ENCODE results near the gene MET.
"Not testable (repeated sequence)": the region's sequence is repeated elsewhere in the genome, so short reads cannot be mapped to it uniquely, and the experiment has no call there.

MET gene

GRCh38 chr7:116728413-116728812, 56.4 kb downstream of the MET start:
- no peak for DNase-seq

- no peak for DNase-seq
These were observed 58.4 kb downstream of the MET start for GRCh38 chr7:116730097-116731022.

GRCh38 chr7:116731023-116731395, 59.0 kb downstream of the MET start:
- no peak for DNase-seq

DNA sequence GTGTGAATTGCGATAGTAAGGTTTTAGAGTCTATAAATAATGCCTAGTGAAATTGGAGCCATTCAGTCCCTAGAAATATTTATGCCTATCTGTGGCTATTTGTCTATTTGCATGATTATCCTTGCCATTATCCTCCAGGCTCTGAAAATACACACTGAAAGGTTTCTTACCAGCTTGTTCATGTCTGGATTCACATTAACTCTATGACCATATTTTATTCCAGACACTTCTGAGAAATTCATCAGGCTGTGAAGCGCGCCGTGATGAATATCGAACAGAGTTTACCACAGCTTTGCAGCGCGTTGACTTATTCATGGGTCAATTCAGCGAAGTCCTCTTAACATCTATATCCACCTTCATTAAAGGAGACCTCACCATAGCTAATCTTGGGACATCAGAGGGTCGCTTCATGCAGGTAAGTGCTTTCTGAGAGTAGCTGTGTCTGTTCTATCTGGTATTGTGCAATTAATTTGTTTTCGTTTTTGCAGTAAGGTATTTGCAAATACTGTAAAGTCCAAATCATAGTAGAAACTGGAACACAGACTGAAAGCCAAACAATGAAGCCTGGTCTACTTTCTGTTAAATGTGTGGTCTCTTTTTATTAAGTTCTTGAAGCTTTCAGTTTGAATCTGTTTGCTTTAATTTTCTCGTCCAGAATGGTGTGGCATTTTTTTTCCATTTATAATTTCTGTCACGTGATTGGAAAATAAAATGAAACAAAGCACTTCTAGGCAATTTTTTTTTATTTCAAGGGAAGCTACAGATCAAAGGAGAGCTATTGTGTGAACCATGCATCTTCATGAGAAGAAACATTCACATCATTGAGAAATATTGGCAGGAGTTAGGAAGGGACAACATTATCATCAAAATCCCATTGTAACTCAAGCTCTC, 59.7 kb downstream of the MET start:
- DNase-seq, result no peak

DNA sequence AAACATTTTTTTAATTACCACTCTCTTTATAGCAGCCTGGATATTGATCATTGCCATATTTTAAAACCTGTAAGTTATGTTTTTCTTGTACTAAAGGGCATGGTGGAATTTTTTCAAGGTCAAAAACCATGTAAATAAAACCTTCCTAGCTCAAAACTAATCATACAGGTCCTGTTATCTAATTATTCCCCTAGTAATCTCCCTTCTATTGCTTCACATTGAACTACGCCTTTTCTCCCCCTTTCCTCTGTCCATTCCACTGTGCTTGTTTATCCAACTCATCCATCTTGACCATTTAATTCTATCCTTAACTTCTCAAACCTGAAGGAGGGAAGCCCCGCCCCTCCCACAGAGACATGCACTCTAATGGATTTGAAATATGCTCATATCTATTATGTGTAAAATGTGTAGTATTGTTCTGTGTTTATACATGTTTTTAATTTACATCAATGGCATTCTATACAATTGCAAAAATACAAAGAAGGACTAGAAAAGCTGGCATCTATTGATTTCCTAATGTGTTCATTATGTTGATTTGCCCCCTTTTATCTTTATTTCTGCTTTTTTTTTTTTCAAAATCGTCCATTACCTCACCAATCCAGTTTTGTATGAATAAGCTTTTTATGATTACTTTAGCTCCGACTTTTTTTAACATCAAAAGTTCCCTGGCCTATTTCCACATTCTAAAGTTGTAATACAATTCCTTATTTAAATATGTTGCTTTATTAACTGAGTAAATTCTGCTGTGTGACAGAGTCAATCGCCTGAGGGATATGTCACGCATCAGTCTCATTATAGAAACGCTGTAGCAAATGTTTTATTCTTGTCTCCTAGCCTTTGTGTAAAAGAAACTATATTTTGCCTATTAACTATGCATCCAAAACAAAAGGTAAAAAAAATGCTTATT, 61.0 kb downstream of the MET start:
- DNase-seq, result no peak

DNA sequence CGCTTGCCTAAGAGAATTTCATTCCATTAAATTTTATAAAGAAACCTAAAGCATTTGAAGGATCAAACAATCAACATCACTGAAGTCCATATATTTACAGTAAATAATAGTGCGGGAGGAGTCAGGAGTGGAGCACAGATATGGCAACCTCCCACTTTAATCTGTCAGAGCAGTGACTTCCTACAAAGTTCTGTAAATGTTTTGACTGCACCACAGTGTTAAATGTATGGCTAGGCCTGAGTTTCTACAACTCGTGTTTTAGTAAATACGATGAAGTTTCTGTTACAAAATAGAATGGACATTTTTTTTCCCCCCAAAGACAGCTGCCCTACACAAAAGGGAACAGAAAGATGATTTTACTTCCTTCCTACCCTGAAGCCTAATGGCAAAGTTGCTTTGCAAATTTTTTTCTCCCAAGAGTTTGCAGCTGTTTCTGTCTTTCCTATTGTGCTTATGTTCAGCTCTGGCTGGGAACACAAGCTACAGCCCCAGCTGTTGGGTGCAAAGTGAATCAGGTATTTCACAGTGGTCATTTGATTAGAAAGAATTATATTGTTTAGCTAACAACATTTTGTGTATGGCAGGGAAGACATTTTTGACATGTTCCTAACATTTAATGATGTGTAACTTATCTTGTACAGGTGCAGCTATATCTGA, 62.1 kb downstream of the MET start:
- no peak for DNase-seq

- DNase-seq, result no peak
These were observed 62.7 kb downstream of the MET start for GRCh38 chr7:116734710-116735109.

- DNase-seq, result peak; percentile 17
These were observed 65.1 kb downstream of the MET start for GRCh38 chr7:116736927-116737715.

- DNase-seq, result no peak
These were observed 66.4 kb downstream of the MET start for GRCh38 chr7:116738378-116738777.

DNA sequence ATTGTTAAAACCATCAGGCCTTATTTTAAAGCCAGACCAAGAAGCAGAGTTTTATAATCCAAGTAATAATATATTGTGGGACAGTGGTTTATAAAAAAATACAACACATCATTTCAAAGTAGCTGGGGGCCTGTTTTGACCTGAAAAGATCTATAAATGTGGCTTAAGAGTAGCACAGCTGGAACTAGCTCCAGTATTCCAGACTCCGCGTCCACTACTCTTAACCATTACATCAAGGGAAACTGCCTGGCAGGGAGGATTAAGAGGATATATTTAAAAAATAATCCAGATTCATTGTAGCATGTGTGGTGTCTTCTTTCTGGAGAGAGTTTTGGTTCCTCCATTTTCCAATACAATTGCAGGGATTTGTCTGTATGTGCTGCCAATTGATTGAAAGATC, 67.3 kb downstream of the MET start:
- DNase-seq, result no peak

DNA sequence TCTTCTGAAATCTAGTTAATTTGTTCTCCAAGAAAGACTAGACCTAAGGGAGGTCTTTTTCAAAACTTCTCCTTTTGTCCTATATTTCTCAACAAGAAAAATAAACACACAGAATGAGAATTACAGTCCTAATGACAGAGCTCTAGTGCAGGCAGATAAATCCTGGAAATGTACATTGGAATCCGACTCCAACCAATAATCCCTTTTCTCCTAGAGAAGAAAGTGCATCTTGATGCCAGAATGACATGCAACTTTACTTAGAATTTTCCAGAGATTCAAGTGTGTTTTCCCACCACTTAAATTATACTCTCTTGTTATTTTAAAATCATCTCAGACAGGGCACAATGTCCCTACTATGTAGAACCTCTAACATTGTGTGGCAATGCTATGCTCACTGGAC, 68.2 kb downstream of the MET start:
- DNase-seq, result no peak

GRCh38 chr7:116740755-116741462, 68.9 kb downstream of the MET start:
- peak; percentile 32 for DNase-seq

DNA sequence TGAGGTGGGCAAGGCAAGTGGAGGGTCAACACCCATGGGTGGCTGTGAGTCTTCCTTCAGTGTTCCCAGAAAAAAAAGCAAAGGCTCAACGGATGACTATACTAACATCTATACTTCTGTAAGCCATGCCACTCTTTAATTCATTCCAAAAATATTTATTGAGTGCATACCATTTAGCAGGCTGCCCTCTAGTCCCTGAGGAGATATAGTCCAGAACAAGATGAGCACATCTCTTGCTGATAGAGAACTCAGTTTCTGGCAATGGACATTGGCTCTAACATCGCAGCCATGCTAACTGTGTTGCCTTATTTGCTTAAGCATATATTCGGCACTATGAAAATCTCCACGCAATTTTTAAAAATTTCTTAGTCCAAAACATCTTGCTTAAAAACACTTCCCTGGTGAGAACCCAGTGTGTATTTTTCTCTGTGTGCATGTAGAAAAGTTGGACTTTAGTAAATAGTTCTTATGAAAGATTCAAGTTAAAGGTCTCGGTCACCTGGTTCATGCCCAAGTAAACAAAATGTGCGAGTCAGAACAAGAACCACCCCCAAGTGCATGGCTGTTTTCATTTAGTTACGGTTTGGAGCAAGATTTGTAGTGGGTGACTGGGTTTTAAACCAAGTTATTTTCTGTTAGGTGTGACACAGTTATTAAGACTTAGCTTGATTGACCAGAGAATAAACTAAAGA, 69.8 kb downstream of the MET start:
- no peak for DNase-seq

GRCh38 chr7:116742641-116743040, 70.6 kb downstream of the MET start:
- no peak for DNase-seq

DNA sequence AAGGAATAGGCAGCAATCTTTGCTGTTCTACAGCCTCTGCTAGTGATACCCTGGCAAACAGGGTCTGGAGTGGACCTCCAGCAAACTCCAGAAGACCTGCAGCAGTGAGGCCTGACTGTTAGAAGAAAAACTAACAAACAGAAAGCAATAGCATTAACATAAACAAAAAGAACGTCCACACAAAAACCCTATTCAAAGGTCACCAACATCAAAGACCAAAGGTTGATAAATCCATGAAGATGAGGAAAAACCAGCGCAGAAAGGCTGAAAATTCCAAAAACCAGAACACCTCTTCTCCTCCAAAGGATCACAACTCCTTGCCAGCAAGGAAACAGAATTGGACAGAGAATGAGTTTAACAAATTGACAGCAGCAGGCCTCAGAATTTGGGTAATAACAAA, 71.8 kb downstream of the MET start:
- not testable (repeated sequence) for DNase-seq

GRCh38 chr7:116746388-116746787, 74.4 kb downstream of the MET start:
- not testable (repeated sequence) for DNase-seq

DNA sequence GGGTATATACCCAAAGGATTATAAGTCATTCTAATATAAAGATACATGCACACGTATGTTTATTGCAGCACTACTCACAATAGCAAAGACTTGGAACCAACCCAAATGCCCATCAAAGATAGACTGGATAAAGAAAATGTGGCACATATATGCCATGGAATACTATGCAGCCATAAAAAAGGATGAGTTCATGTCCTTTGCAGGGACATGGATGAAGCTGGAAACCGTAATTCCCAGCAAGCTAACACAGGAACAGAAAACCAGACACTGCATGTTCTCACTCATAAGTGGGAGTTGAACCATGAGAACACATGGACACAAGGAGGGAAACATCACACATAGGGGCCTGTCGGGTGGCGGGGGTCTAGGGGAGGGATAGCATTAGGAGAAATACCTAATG, 79.1 kb downstream of the MET start:
- not testable (repeated sequence) for DNase-seq

GRCh38 chr7:116752305-116753074, 80.5 kb downstream of the MET start:
- DNase-seq, result no peak

DNA sequence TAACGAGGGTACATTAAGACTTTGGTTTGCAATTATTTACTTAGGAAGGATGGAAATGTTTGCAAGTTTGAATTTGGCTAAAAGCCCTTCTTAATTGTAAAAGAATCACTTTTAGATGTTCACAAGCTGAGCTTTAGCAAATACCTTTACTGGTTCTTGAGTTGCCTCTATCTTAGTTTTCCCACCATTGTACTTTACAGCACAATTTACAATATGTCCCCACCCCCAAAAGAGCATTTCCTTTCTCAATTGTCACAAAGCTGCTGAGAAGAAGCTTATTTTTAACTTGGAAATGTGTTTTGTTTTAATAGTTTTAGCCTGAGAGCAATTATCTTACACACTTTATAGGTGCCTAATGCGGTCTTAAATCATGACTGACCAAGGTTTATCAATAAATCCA, 81.1 kb downstream of the MET start:
- no peak for DNase-seq
